ENCODE data around the gene CLBA1. TPM values are rescaled to one million over a fixed set of nuclear protein-coding genes. Genes with fewer than 3 reads are reported as not detected.

The CLBA1 gene
- total and polyA plus RNA-seq, 8 donors: 7.1 to 17.2 (median 13.3) TPM

DNA sequence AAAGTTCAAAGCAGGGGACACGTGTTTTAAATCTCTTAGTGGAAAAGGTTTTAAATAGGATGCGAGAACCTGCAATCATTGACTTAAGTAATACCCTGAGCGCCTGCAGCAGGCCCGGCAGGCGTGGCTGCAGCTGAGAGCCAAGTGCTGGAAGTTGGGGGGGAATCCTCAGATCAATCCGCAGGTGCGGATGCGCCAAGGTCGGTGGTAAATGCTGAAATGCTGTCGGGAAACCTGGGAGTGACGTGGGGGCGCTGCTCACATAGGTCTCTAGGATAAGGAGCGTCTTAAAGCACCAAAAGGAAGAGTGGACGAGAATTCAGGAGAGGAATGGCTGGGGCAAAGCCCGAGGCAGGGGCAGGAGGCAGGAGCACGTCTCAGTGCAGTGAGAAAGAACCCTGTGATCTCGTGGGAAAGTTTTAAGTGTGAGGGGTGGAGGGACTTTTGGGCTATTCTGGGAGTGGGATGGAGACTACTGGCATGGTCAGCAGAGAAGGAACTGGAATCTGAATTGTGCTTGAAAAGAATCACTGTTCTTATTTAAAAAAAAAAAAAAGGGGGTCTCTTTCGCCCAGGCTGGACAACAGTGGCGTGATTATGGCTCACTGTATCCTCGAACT lies 36.2 kb downstream of the CLBA1 start:
- Histone ChIP-seq H3K27ac (peak overlapping the region; percentile 76 to 82), H3K4me1 (peaks cover 13 to 49% of the 10 kb centered on the region in 2 donors), H3K36me3 (no peaks in the 10 kb centered on the region), H3K27me3 (no peaks in the 10 kb centered on the region), H3K4me3 (peak overlapping the region; percentile 73 to 92), H3K9me3 (no peaks in the 10 kb centered on the region)
- DNase-seq: peak in 2 of 4 donors; percentile 46 to 48
- TF ChIP-seq CTCF (IDR thresholded peaks at IDR 0.05): no peak
- peak; percentile 6 for ATAC-seq
- intact Hi-C loops (cut with DNase I): no loop called here

GRCh38 chr14:105022276-105022670 lies 36.7 kb downstream of the CLBA1 start:
- Histone ChIP-seq H3K9me3 (no peaks in the 10 kb centered on the region), H3K4me1 (peaks cover 13 to 52% of the 10 kb centered on the region in 2 donors), H3K36me3 (no peaks in the 10 kb centered on the region), H3K4me3 (peak overlapping the region in 1 of 2 donors; percentile 92), H3K27ac (no peak overlapping the region), H3K27me3 (no peaks in the 10 kb centered on the region)
- no peak for TF ChIP-seq CTCF (IDR thresholded peaks at IDR 0.05)
- intact Hi-C loops (cut with DNase I): no loop called here
- DNase-seq (no peak), ATAC-seq (no peak)

- Histone ChIP-seq H3K4me3 (no peak overlapping the region), H3K27me3 (no peaks in the 10 kb centered on the region), H3K9me3 (no peaks in the 10 kb centered on the region), H3K36me3 (no peaks in the 10 kb centered on the region), H3K27ac (no peak overlapping the region), H3K4me1 (peaks cover 13 to 56% of the 10 kb centered on the region in 2 donors)
- ATAC-seq (no peak), DNase-seq (no peak)
- intact Hi-C loops (cut with DNase I): no loop called here
- no peak for TF ChIP-seq CTCF (IDR thresholded peaks at IDR 0.05)
Measured at GRCh38 chr14:105023144-105023543, 37.6 kb downstream of the CLBA1 start.

DNA sequence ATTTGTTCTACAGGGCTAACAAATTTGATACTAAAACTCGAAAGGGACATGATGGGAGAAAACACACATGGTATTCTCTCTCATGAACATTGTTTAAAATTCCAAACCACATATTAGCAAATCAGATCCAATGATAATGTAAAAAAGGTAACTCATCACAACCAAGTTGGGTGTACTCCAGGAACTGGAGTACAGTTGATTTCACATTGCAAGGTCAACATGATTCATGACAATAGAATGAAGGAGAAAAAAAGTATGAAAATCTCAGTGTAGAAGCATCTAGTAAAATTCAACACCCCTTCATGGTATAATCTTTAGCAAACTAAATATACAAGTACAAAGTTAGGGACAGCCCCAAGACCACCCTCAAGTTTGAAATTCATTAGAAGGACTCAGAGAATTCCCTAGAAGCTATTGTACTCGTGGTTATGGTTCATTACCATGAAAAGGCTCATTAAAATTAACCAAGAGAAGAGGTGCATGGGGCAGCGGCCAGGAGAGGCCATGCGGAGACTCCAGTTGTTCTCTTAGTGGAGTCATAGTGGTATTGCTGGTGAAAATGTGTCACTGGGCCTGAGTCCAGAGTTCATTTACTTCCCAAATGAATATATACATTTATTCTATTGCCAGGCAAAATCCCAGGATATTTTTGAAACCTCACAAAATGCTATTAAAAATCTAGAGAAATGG lies 38.3 kb downstream of the CLBA1 start:
- no peak for ATAC-seq
- H3K4me1 ChIP-seq: peaks cover 13 to 51% of the 10 kb centered on the region in 2 donors
- intact Hi-C loops (cut with DNase I): no loop called here
- no peaks in the 10 kb centered on the region for H3K27me3 ChIP-seq
- no peaks in the 10 kb centered on the region for H3K36me3 ChIP-seq
- peak overlapping the region in 1 of 2 donors; percentile 66 for H3K27ac ChIP-seq
- no peak for DNase-seq
- H3K9me3 ChIP-seq: no peaks in the 10 kb centered on the region
- no peak for TF ChIP-seq CTCF (IDR thresholded peaks at IDR 0.05)
- H3K4me3 ChIP-seq: no peak overlapping the region

- Histone ChIP-seq H3K4me1 (peaks cover 3 to 36% of the 10 kb centered on the region in 2 donors), H3K27ac (peak overlapping the region in 1 of 2 donors; percentile 66), H3K9me3 (no peaks in the 10 kb centered on the region), H3K4me3 (no peak overlapping the region), H3K36me3 (no peaks in the 10 kb centered on the region), H3K27me3 (peaks cover 0 to 5% of the 10 kb centered on the region in 2 donors)
- ATAC-seq: no peak
- no peak for DNase-seq
- no peak for TF ChIP-seq CTCF (IDR thresholded peaks at IDR 0.05)
- intact Hi-C loops (cut with DNase I): no loop called here
Measured at GRCh38 chr14:105025429-105025828, 39.8 kb downstream of the CLBA1 start.

Measured in left lung (tissue), 10 donors.